ENCODE measurements around the gene C1RL. TPM values are rescaled to one million over a fixed set of nuclear protein-coding genes. Genes with fewer than 3 reads are reported as not detected.

C1RL gene
- total RNA-seq, 2 experiments from 2014 or later: 3.0 to 10.4 TPM

GRCh38 chr12:7059780-7060179 is 49.2 kb downstream of the C1RL start:
- intact Hi-C loops (cut with micrococcal nuclease; ENCODE audit: unreplicated experiment): no loop called here
- Histone ChIP-seq H2AFZ (ENCODE audit: low read length) (no peak overlapping the region), H3K4me2 (ENCODE audit: low read length) (no peak overlapping the region), H3K27ac (ENCODE audit: low read depth, low read length, poor library complexity, severe bottlenecking) (no peak overlapping the region), H3K9me3 (ENCODE audit: low read length) (no peaks in the 10 kb centered on the region), H4K20me1 (ENCODE audit: insufficient read depth, low read length) (no peaks in the 10 kb centered on the region), H3K9me2 (ENCODE audit: insufficient read depth, low read length) (no peaks in the 10 kb centered on the region), H3K4me3 (ENCODE audit: low read depth, low read length, poor library complexity, severe bottlenecking) (no peak overlapping the region), H3K36me3 (ENCODE audit: insufficient read depth, low read length) (no peaks in the 10 kb centered on the region), H3K4me1 (ENCODE audit: insufficient read depth, low read length, poor library complexity, severe bottlenecking) (no peaks in the 10 kb centered on the region), H3K79me2 (ENCODE audit: insufficient read depth, low read depth, low read length) (no peaks in the 10 kb centered on the region)
- DNase-seq (ENCODE audit: low spot score): no peak
- POLR2A ChIA-PET: no interaction called here
- TF ChIP-seq CTCF (conservative IDR thresholded peaks at IDR 0.05; ENCODE audit: low read length) (no peak), EZH2phosphoT487 (IDR thresholded peaks at IDR 0.05; ENCODE audit: borderline replicate concordance, low read depth, low read length) (no peak)
- BruUV-seq (replicated peaks): no TSS peak
- CTCF ChIA-PET (ENCODE audit: unreplicated experiment): no interaction called here

GRCh38 chr12:7058850-7059395 is 50.1 kb downstream of the C1RL start:
- H3K9me3 ChIP-seq (ENCODE audit: low read length): no peaks in the 10 kb centered on the region
- H4K20me1 ChIP-seq (ENCODE audit: insufficient read depth, low read length): no peaks in the 10 kb centered on the region
- ChIA-PET POLR2A (interaction anchor here (0.7 kb wide), 1 partner anchor 81 kb away, joined by 4 read pairs; no protein-coding TSS in a partner anchor), CTCF (ENCODE audit: unreplicated experiment) (no interaction called here)
- H3K27ac ChIP-seq (ENCODE audit: low read depth, low read length, poor library complexity, severe bottlenecking): no peak overlapping the region
- no peak for DNase-seq (ENCODE audit: low spot score)
- H3K79me2 ChIP-seq (ENCODE audit: insufficient read depth, low read depth, low read length): no peaks in the 10 kb centered on the region
- H3K4me1 ChIP-seq (ENCODE audit: insufficient read depth, low read length, poor library complexity, severe bottlenecking): no peaks in the 10 kb centered on the region
- H3K4me2 ChIP-seq (ENCODE audit: low read length): no peak overlapping the region
- intact Hi-C loops (cut with micrococcal nuclease; ENCODE audit: unreplicated experiment): no loop called here
- TF ChIP-seq CTCF (conservative IDR thresholded peaks at IDR 0.05; ENCODE audit: low read length): no peak
- no peak for TF ChIP-seq EZH2phosphoT487 (IDR thresholded peaks at IDR 0.05; ENCODE audit: borderline replicate concordance, low read depth, low read length)
- H2AFZ ChIP-seq (ENCODE audit: low read length): no peak overlapping the region
- no peak overlapping the region for H3K4me3 ChIP-seq (ENCODE audit: low read depth, low read length, poor library complexity, severe bottlenecking)
- BruUV-seq (replicated peaks): no TSS peak
- no peaks in the 10 kb centered on the region for H3K36me3 ChIP-seq (ENCODE audit: insufficient read depth, low read length)
- H3K9me2 ChIP-seq (ENCODE audit: insufficient read depth, low read length): no peaks in the 10 kb centered on the region

GRCh38 chr12:7058163-7058845 is 50.7 kb downstream of the C1RL start:
- POLR2A ChIA-PET: interaction anchor here (0.6 to 0.7 kb wide), 2 partner anchors 40 to 81 kb away, joined by 3 to 4 read pairs; partner anchors contain the start of gene LPCAT3
- no peak for DNase-seq (ENCODE audit: low spot score)

More at GRCh38 chr12:7058163-7058845, 50.7 kb downstream of the C1RL start:
- no peak overlapping the region for H3K4me3 ChIP-seq (ENCODE audit: low read depth, low read length, poor library complexity, severe bottlenecking)
- H4K20me1 ChIP-seq (ENCODE audit: insufficient read depth, low read length): no peaks in the 10 kb centered on the region
- H3K36me3 ChIP-seq (ENCODE audit: insufficient read depth, low read length): no peaks in the 10 kb centered on the region
- no peaks in the 10 kb centered on the region for H3K4me1 ChIP-seq (ENCODE audit: insufficient read depth, low read length, poor library complexity, severe bottlenecking)
- H3K9me3 ChIP-seq (ENCODE audit: low read length): no peaks in the 10 kb centered on the region
- no peak overlapping the region for H3K4me2 ChIP-seq (ENCODE audit: low read length)
- TF ChIP-seq CTCF (conservative IDR thresholded peaks at IDR 0.05; ENCODE audit: low read length): no peak
- TF ChIP-seq EZH2phosphoT487 (IDR thresholded peaks at IDR 0.05; ENCODE audit: borderline replicate concordance, low read depth, low read length): no peak
- no peaks in the 10 kb centered on the region for H3K9me2 ChIP-seq (ENCODE audit: insufficient read depth, low read length)
- intact Hi-C loops (cut with micrococcal nuclease; ENCODE audit: unreplicated experiment): no loop called here
- H3K27ac ChIP-seq (ENCODE audit: low read depth, low read length, poor library complexity, severe bottlenecking): no peak overlapping the region
- BruUV-seq (replicated peaks): no TSS peak
- no peak overlapping the region for H2AFZ ChIP-seq (ENCODE audit: low read length)
- H3K79me2 ChIP-seq (ENCODE audit: insufficient read depth, low read depth, low read length): no peaks in the 10 kb centered on the region
- CTCF ChIA-PET (ENCODE audit: unreplicated experiment): interaction anchor here (0.9 kb wide), 1 partner anchor 111 kb away, joined by 3 read pairs; no protein-coding TSS in a partner anchor
